Measurements from ENCODE around the gene SDK1.

GRCh38 chr7:3953946-3954345 is 652.9 kb downstream of the SDK1 start:
- no peak for TF ChIP-seq CTCF (IDR thresholded peaks at IDR 0.05)
- no peak for TF ChIP-seq POLR2A (IDR thresholded peaks at IDR 0.05)
